Caco-2 (cell line): Measurements from ENCODE around the gene ANKRD12. TPM values are rescaled to one million over a fixed set of nuclear protein-coding genes. Genes with fewer than 3 reads are reported as not detected.

Source experiments
- BruUV-seq: library from RNA; stranded (reverse); fragments of 400-500 nt; replicated peaks from 2 replicates; lab custom pipeline; 2021; lab: Mats Ljungman, UMichigan
- CTCF ChIA-PET: fragments of 300-600 bp; sonication (Branson Sonifier 250); formaldehyde crosslinking; loops from one replicate; lab custom pipeline; 2022; ENCODE audit warnings: antibody characterized with exemption; lab: Charles Lee
- POLR2A ChIA-PET: fragments of 300-600 bp; sonication (Branson Sonifier 250); formaldehyde crosslinking; loops from one replicate; lab custom pipeline; 2022; ENCODE audit warnings: antibody characterized with exemption; lab: Charles Lee
- DNase-seq, 2 experiments: peaks; one replicate each; pipeline versions ENCODE4 v3.0.0 to v3.0.0-alpha.2; 2020 to 2022
- H3K27me3 ChIP-seq: replicated peaks from 2 replicates; pipeline ENCODE4 v1.6.0; 2011; ENCODE audit warnings: low read length; ENCODE audit not compliant: control insufficient read depth, insufficient read depth
- H3K36me3 ChIP-seq: 2 replicates; pipeline ENCODE4 v1.5.1; 2011; ENCODE audit warnings: low read length; ENCODE audit not compliant: control insufficient read depth, insufficient read depth
- H3K4me1 ChIP-seq: fragments of 250-450 bp; sonication (Bioruptor Pico); 2 replicates; pipeline ENCODE4 v1.5.1; 2020; ENCODE audit warnings: mild to moderate bottlenecking
- H3K4me3 ChIP-seq: 2 replicates; pipeline ENCODE4 v1.5.1; 2011; ENCODE audit warnings: low read depth, mild to moderate bottlenecking, control low read depth, low read length
- H3K9me3 ChIP-seq: fragments of 250-450 bp; sonication (Bioruptor Pico); 2 replicates; pipeline ENCODE4 v1.5.1; 2020; ENCODE audit warnings: mild to moderate bottlenecking, moderate library complexity
- H3K27ac Mint-ChIP-seq: one replicate; pipeline ENCODE4 v1.8.0; 2022; ENCODE audit warnings: mixed read lengths; ENCODE audit not compliant: unreplicated experiment
- H3K27me3 Mint-ChIP-seq: one replicate; pipeline ENCODE4 v1.8.0; 2022; ENCODE audit warnings: mixed read lengths; ENCODE audit not compliant: insufficient read depth, unreplicated experiment
- H3K36me3 Mint-ChIP-seq: one replicate; pipeline ENCODE4 v1.8.0; 2022; ENCODE audit warnings: mild to moderate bottlenecking, mixed read lengths; ENCODE audit not compliant: insufficient read depth, unreplicated experiment
- H3K4me1 Mint-ChIP-seq: one replicate; pipeline ENCODE4 v1.8.0; 2022; ENCODE audit warnings: low read depth, mixed read lengths; ENCODE audit not compliant: unreplicated experiment
- H3K4me3 Mint-ChIP-seq: one replicate; pipeline ENCODE4 v1.8.0; 2022; ENCODE audit warnings: mild to moderate bottlenecking, moderate library complexity, mixed read lengths; ENCODE audit not compliant: unreplicated experiment
- H3K9me3 Mint-ChIP-seq: one replicate; pipeline ENCODE4 v1.8.0; 2022; ENCODE audit warnings: mixed read lengths; ENCODE audit not compliant: unreplicated experiment
- CTCF ChIP-seq, 2 experiments: fragments of 200-600 bp in 1 of 2; IDR thresholded peaks; 1 replicate in 1 of 2; 2 replicates in 1 of 2; pipeline versions ENCODE4 v1.5.1 to v1.8.0; 2011 to 2022; ENCODE audit warnings: antibody characterized with exemption in 1 of 2, control low read depth in 1 of 2, inconsistent platforms in 1 of 2, low read depth in 1 of 2, low read length in 1 of 2, mild to moderate bottlenecking in 1 of 2, moderate library complexity in 1 of 2; ENCODE audit not compliant: insufficient read depth in 1 of 2, severe bottlenecking in 1 of 2, unreplicated experiment in 1 of 2
- intact Hi-C: fragments of 100-400 bp; cut with micrococcal nuclease; formaldehyde crosslinking; loops from one replicate; pipeline ENCODE4 v1.10.0; 2022; ENCODE audit not compliant: unreplicated experiment
- total RNA-seq: library from RNA; stranded (reverse); gene quantifications from 2 replicates; pipeline ENCODE4 v1.2.3, GENCODE V29; 2022

The ANKRD12 gene
- total RNA-seq, 1 experiment from 2014 or later, result 33.2 TPM

- H3K9me3 Mint-ChIP-seq, result no peaks in the 10 kb centered on the region
- H3K27me3 Mint-ChIP-seq, result no peaks in the 10 kb centered on the region
- DNase-seq, result no peak
- ChIA-PET POLR2A (no interaction called here), CTCF (no interaction called here)
- Histone ChIP-seq H3K4me3 (no peak overlapping the region), H3K9me3 (no peaks in the 10 kb centered on the region), H3K36me3 (peaks cover 2% of the 10 kb centered on the region; the same call in 1 of the 2 replicates), H3K27me3 (no peaks in the 10 kb centered on the region), H3K4me1 (peaks cover 9% of the 10 kb centered on the region)
- no TSS peak for BruUV-seq
- intact Hi-C loops, result loop anchor here (10.0 kb wide), 2 partner anchors 204 to 384 kb away; partner anchors contain the start of gene TWSG1
- H3K27ac Mint-ChIP-seq, result no peak overlapping the region
- no peak for TF ChIP-seq CTCF (IDR thresholded peaks at IDR 0.05; ENCODE audit: insufficient read depth in 1 of 2, low read depth in 1 of 2, low read length in 1 of 2, severe bottlenecking in 1 of 2, unreplicated experiment in 1 of 2)
- H3K4me3 Mint-ChIP-seq, result no peak overlapping the region
- peaks cover 20% of the 10 kb centered on the region for H3K4me1 Mint-ChIP-seq
- H3K36me3 Mint-ChIP-seq, result peaks cover 73% of the 10 kb centered on the region
These were observed 5.8 kb upstream of the ANKRD12 start for GRCh38 chr18:9130806-9131205.

- Mint-ChIP-seq H3K4me1 (peaks cover 20% of the 10 kb centered on the region), H3K4me3 (no peak overlapping the region), H3K27ac (peak overlapping the region; percentile 3), H3K36me3 (peaks cover 70% of the 10 kb centered on the region), H3K9me3 (no peaks in the 10 kb centered on the region), H3K27me3 (no peaks in the 10 kb centered on the region)
- ChIA-PET CTCF (interaction anchor here (1.0 kb wide), 1 partner anchor 23 kb away, joined by 3 read pairs; no protein-coding TSS in a partner anchor), POLR2A (no interaction called here)
- no TSS peak for BruUV-seq
- peaks cover 9% of the 10 kb centered on the region for H3K4me1 ChIP-seq
- DNase-seq, result no peak
- intact Hi-C loops, result loop anchor here (10.0 kb wide), 2 partner anchors 202 to 382 kb away; partner anchors contain the start of gene TWSG1
- TF ChIP-seq CTCF (IDR thresholded peaks at IDR 0.05; ENCODE audit: insufficient read depth in 1 of 2, low read depth in 1 of 2, low read length in 1 of 2, severe bottlenecking in 1 of 2, unreplicated experiment in 1 of 2), result no peak
- H3K4me3 ChIP-seq, result no peak overlapping the region
- no peaks in the 10 kb centered on the region for H3K27me3 ChIP-seq
- no peaks in the 10 kb centered on the region for H3K9me3 ChIP-seq
- H3K36me3 ChIP-seq, result peaks cover 2% of the 10 kb centered on the region; the same call in 1 of the 2 replicates
These were observed 4.0 kb upstream of the ANKRD12 start for GRCh38 chr18:9132628-9133027.

GRCh38 chr18:9133225-9133624, 3.4 kb upstream of the ANKRD12 start:
- peak; percentile 60 to 64 for DNase-seq
- H3K4me1 Mint-ChIP-seq, result peaks cover 20% of the 10 kb centered on the region
- no peaks in the 10 kb centered on the region for H3K9me3 Mint-ChIP-seq
- CTCF ChIA-PET, result interaction anchor here (1.0 kb wide), 1 partner anchor 23 kb away, joined by 3 read pairs; no protein-coding TSS in a partner anchor
- TF ChIP-seq CTCF (IDR thresholded peaks at IDR 0.05; ENCODE audit: insufficient read depth in 1 of 2, low read depth in 1 of 2, low read length in 1 of 2, severe bottlenecking in 1 of 2, unreplicated experiment in 1 of 2), result no peak
- H3K27ac Mint-ChIP-seq, result peak overlapping the region; percentile 3
- no peaks in the 10 kb centered on the region for H3K9me3 ChIP-seq
- H3K36me3 ChIP-seq, result peaks cover 1% of the 10 kb centered on the region; the same call in 1 of the 2 replicates
- no peaks in the 10 kb centered on the region for H3K27me3 ChIP-seq
- H3K4me1 ChIP-seq, result peaks cover 10% of the 10 kb centered on the region
- BruUV-seq, result no TSS peak
- H3K36me3 Mint-ChIP-seq, result peaks cover 67% of the 10 kb centered on the region
- POLR2A ChIA-PET, result no interaction called here
- no peaks in the 10 kb centered on the region for H3K27me3 Mint-ChIP-seq
- intact Hi-C loops, result loop anchor here (10.0 kb wide), 2 partner anchors 202 to 382 kb away; partner anchors contain the start of gene TWSG1
- no peak overlapping the region for H3K4me3 ChIP-seq
- no peak overlapping the region for H3K4me3 Mint-ChIP-seq
